Sigmoid colon (tissue), 7 donors: Measurements from ENCODE around the gene SLF1. TPM values are rescaled to one million over a fixed set of nuclear protein-coding genes. Genes with fewer than 3 reads are reported as not detected.
A peak's percentile ranks its signal among the peaks of the same experiment; 100 is the strongest.
"Not testable (repeated sequence)": the region's sequence is repeated elsewhere in the genome, so short reads cannot be mapped to it uniquely, and the experiment has no call there.

Experiments used
- DNase-seq: peaks from one replicate; pipeline ENCODE4 v3.0.0-alpha.2; 2019
- H3K27ac ChIP-seq, 4 donors: fragments of 200-600 bp; sonication (generic); one replicate each; pipeline ENCODE4 v1.5.1; 2016 to 2019; ENCODE audit warnings: mild to moderate bottlenecking in 1 of 4
- H3K27me3 ChIP-seq, 3 donors: fragments of 200-600 bp; sonication (generic); one replicate each; pipeline ENCODE4 v1.5.1; 2019; ENCODE audit warnings: mild to moderate bottlenecking in 1 of 3
- H3K36me3 ChIP-seq, 4 donors: fragments of 200-600 bp; sonication (generic); one replicate each; pipeline ENCODE4 v1.5.1; 2016 to 2019
- H3K4me1 ChIP-seq, 4 donors: fragments of 200-600 bp; sonication (generic); one replicate each; pipeline ENCODE4 v1.5.1; 2017 to 2019
- H3K4me3 ChIP-seq, 4 donors: fragments of 200-600 bp; sonication (generic); one replicate each; pipeline ENCODE4 v1.5.1; 2017 to 2019; ENCODE audit warnings: mild to moderate bottlenecking in 2 of 4, moderate library complexity in 1 of 4
- H3K9me3 ChIP-seq, 4 donors: fragments of 200-600 bp in 3 of 4; sonication (generic) in 3 of 4; one replicate each; pipeline versions ENCODE4 v1.5.1 to v1.6.1; 2013 to 2019
- EP300 ChIP-seq, 4 donors: sonication (generic); formaldehyde crosslinking; IDR thresholded peaks; one replicate each; pipeline ENCODE4 v1.6.1; 2017; ENCODE audit warnings: antibody characterized with exemption in 4 of 4
- POLR2A ChIP-seq, 2 donors: fragments of 450-650 bp; IDR thresholded peaks; one replicate each; pipeline ENCODE4 v1.6.1; 2016; ENCODE audit warnings: antibody characterized with exemption in 2 of 2, mild to moderate bottlenecking in 2 of 2, moderate library complexity in 2 of 2
- POLR2AphosphoS5 ChIP-seq, 4 donors: sonication (generic); formaldehyde crosslinking; IDR thresholded peaks; one replicate each; pipeline ENCODE4 v1.6.1; 2017; ENCODE audit warnings: antibody characterized with exemption in 4 of 4
- WGBS, 2 donors: extraction: QIAGEN DNeasy Blood & Tissue Kit; methylation state at CpG; one replicate each; pipeline ENCODE4 v1.1.7; 2013; 5-methylcytosine and 5-hydroxymethylcytosine counted together
- intact Hi-C: fragments of 100-400 bp; cut with DNase I; formaldehyde crosslinking; loops from one replicate; pipeline ENCODE4 v1.15.1; 2023
- polyA plus RNA-seq, 3 donors: library from polyadenylated mRNA; stranded (reverse); fragments of 200-250 nt; gene quantifications; one replicate each; pipeline ENCODE4 v1.2.3, GENCODE V29; 2013
- total RNA-seq, 4 donors: library from RNA; depleted of rRNA; stranded (reverse); fragments of >200 nt; gene quantifications; one replicate each; pipeline ENCODE4 v1.1.0, GENCODE V29; 2016
- TF ChIP-seq, protein P1 (sequence below), 4 experiments: fragments of 450-650 bp in 3 of 4; fragments of 200-600 bp in 1 of 4; IDR thresholded peaks; one replicate each; pipeline ENCODE4 v1.5.1; 2016 to 2019; ENCODE audit warnings: antibody characterized with exemption in 4 of 4, mild to moderate bottlenecking in 3 of 4, moderate library complexity in 2 of 4
- donor health status: healthy with polysubstance abuse.
- donor health status: Bipolar disorder and iron deficiency.
- donor health status: healthy.

Gene SLF1
- total RNA-seq = 1 to 10 TPM; 2.6 to 8.6 (median 6.8) TPM
- polyA plus RNA-seq = 1 to 10 TPM; 1.2 to 3.1 (median 2.3) TPM

DNA sequence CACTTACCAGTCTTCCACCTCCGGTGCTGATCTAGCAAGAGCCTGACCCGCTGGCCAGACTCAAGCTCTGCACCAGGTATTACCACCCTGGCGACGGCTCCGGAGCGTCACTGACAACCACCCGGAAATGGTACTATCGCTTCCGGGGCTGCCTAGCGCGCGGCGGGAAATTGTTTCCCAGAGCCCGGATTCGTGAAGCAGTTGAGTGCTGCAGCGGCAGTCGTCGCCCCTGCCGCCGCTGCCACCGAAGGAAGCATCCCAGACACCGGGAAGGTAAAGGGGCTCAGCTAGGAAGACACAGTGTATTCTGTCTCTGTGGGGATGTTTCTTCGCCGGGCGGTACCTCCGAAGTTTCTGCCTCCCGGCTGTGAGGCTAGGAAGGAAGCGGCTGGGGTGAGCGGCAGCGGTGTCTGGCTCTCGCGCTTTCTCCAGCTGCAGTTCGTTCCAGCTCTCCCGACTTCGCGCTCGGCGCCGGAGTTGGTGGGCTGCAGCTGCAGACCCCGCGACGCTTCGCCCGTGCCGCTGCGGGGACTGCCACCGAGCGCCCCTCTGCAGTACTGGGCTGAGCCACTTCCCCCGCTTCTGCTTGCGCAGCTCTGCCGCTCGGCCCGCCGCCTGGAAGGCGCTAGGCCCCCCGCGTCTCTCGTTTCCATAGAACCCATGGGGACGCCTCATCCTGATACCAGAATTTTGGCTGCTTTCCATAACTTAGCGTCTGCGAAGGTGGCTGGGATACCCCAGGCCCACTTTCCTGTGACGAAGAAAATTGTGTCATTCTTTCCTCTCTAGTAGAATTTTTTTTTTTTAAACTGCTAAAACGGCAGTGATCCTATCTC, at the start of gene SLF1, which contains the start of gene KIAA0825:
TSS of gene SLF1 (plus strand) at position 177 of the 836 bp plus-strand sequence. CDS start 10,142 bp downstream, outside the sequence.
TSS of gene KIAA0825 (minus strand) at position 112 of the 836 bp plus-strand sequence. CDS start 81,478 bp downstream, outside the sequence.
- H3K27ac ChIP-seq = peak within 1 kb of the TSS; percentile 74 to 82 (median 78)
- WGBS, 2 donors = 0% methylated on average over 63 of the region's 63 CpGs
- intact Hi-C loops = loop anchor here (5.0 kb wide), 1 partner anchor 506 kb away; a partner anchor contains a TSS

DNA sequence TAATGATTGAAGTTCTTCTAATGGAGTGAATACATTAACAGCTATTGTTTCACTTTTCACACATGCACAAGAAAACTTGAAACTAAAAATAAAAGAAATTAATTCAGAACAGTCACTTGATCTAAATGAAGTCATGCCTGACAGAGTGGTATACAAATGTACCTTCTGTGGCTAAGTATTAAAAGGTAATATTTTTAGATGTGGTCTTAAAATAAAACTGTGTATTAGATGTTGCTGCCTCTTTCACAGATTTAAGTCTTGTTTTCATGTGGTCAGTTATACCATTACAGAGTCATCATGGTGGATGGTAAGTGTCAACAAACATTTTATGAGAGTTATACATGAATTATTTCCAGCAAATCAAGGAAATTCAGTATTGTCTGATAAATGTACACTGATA, 47.1 kb upstream of the SLF1 start:
- H3K27me3 ChIP-seq = no peaks in the 10 kb centered on the region
- H3K9me3 ChIP-seq = no peaks in the 10 kb centered on the region
- no peak for DNase-seq
- H3K4me1 ChIP-seq = no peaks in the 10 kb centered on the region
- H3K36me3 ChIP-seq = no peaks in the 10 kb centered on the region
- no peak overlapping the region for H3K27ac ChIP-seq
- intact Hi-C loops = no loop called here
- no peak for TF ChIP-seq POLR2A (IDR thresholded peaks at IDR 0.05)
- TF ChIP-seq, protein P1, sequence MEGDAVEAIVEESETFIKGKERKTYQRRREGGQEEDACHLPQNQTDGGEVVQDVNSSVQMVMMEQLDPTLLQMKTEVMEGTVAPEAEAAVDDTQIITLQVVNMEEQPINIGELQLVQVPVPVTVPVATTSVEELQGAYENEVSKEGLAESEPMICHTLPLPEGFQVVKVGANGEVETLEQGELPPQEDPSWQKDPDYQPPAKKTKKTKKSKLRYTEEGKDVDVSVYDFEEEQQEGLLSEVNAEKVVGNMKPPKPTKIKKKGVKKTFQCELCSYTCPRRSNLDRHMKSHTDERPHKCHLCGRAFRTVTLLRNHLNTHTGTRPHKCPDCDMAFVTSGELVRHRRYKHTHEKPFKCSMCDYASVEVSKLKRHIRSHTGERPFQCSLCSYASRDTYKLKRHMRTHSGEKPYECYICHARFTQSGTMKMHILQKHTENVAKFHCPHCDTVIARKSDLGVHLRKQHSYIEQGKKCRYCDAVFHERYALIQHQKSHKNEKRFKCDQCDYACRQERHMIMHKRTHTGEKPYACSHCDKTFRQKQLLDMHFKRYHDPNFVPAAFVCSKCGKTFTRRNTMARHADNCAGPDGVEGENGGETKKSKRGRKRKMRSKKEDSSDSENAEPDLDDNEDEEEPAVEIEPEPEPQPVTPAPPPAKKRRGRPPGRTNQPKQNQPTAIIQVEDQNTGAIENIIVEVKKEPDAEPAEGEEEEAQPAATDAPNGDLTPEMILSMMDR (IDR thresholded peaks at IDR 0.05) = no peak
- TF ChIP-seq POLR2AphosphoS5 (IDR thresholded peaks at IDR 0.05) = no peak
- TF ChIP-seq EP300 (IDR thresholded peaks at IDR 0.05) = no peak
- H3K4me3 ChIP-seq = no peak overlapping the region

More for the DNA sequence above, at the start of gene SLF1, which contains the start of gene KIAA0825:
- H3K27me3 ChIP-seq = no peaks in the 10 kb centered on the region
- no peaks in the 10 kb centered on the region for H3K9me3 ChIP-seq
- no peaks in the 10 kb centered on the region for H3K36me3 ChIP-seq
- peak within 1 kb of the TSS; percentile 58 to 85 (median 74) for H3K4me3 ChIP-seq
- H3K4me1 ChIP-seq = peaks cover 0 to 20% (median 13%) of the 10 kb centered on the region in 4 donors
- TF ChIP-seq, protein P1 (IDR thresholded peaks at IDR 0.05) = no peak
- peak in 1 of 2 donors; percentile 10 for TF ChIP-seq POLR2A (IDR thresholded peaks at IDR 0.05)
- peak; percentile 16 to 79 (median 60) for TF ChIP-seq POLR2AphosphoS5 (IDR thresholded peaks at IDR 0.05)
- peak; percentile 91 for DNase-seq

GRCh38 chr5:94573349-94573748, 45.1 kb upstream of the SLF1 start:
- H3K27ac ChIP-seq, H3K4me3 ChIP-seq, H3K9me3 ChIP-seq, intact Hi-C loops, H3K36me3 ChIP-seq, H3K4me1 ChIP-seq, H3K27me3 ChIP-seq, DNase-seq: not testable (repeated sequence)
- 77 to 96% methylated on average over 1 of the region's 1 CpG for WGBS, 2 donors

GRCh38 chr5:94575196-94575595, 43.3 kb upstream of the SLF1 start:
- 80 to 81% methylated on average over 4 of the region's 4 CpGs for WGBS, 2 donors
- Histone ChIP-seq H3K4me1 (no peaks in the 10 kb centered on the region), H3K27me3 (no peaks in the 10 kb centered on the region), H3K27ac (no peak overlapping the region), H3K4me3 (no peak overlapping the region), H3K9me3 (no peaks in the 10 kb centered on the region), H3K36me3 (no peaks in the 10 kb centered on the region)
- intact Hi-C loops = no loop called here
- no peak for TF ChIP-seq EP300 (IDR thresholded peaks at IDR 0.05)
- no peak for TF ChIP-seq POLR2A (IDR thresholded peaks at IDR 0.05)
- TF ChIP-seq POLR2AphosphoS5 (IDR thresholded peaks at IDR 0.05) = no peak
- TF ChIP-seq, protein P1 (IDR thresholded peaks at IDR 0.05) = no peak
- no peak for DNase-seq

- Histone ChIP-seq H3K27me3 (no peaks in the 10 kb centered on the region), H3K36me3 (no peaks in the 10 kb centered on the region), H3K9me3 (no peaks in the 10 kb centered on the region)
These were observed 40.8 kb upstream of the SLF1 start for GRCh38 chr5:94577466-94578245.

More at GRCh38 chr5:94577466-94578245, 40.8 kb upstream of the SLF1 start:
- Histone ChIP-seq H3K27ac (no peak overlapping the region), H3K4me3 (no peak overlapping the region), H3K4me1 (no peaks in the 10 kb centered on the region)
- DNase-seq = no peak
- intact Hi-C loops = no loop called here
- TF ChIP-seq, protein P1 (IDR thresholded peaks at IDR 0.05) = no peak
- TF ChIP-seq POLR2A (IDR thresholded peaks at IDR 0.05) (no peak), POLR2AphosphoS5 (IDR thresholded peaks at IDR 0.05) (no peak), EP300 (IDR thresholded peaks at IDR 0.05) (no peak)
